GM12872 (cell line): ENCODE results near the gene GALNT12.

Source experiments
- TF ChIP-seq, protein P1 (sequence below): IDR thresholded peaks from 3 replicates; pipeline ENCODE4 v1.5.1; 2011; ENCODE audit warnings: low read depth, mild to moderate bottlenecking, low read length, moderate library complexity; ENCODE audit not compliant: insufficient read depth

GALNT12 gene

DNA sequence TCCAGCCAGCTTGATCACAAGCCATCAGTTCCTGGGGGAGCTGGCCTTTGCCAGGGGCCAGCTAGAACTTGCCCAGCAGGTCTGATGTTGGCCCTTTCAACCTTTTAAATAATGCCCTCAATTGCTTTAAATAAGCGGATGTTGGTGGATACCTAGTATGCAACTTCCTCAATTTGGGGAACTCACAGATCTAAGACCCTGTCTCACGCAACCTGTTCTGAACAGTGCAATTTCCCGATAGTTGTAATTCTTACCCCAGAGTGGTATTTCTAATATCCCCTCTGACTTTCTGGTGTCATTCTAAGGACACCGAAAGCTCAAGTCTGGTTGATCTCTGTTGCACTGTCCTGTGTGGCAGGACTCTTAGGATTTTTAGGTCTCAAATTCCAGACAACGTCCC lies 23.1 kb downstream of the GALNT12 start:
- TF ChIP-seq, protein P1, sequence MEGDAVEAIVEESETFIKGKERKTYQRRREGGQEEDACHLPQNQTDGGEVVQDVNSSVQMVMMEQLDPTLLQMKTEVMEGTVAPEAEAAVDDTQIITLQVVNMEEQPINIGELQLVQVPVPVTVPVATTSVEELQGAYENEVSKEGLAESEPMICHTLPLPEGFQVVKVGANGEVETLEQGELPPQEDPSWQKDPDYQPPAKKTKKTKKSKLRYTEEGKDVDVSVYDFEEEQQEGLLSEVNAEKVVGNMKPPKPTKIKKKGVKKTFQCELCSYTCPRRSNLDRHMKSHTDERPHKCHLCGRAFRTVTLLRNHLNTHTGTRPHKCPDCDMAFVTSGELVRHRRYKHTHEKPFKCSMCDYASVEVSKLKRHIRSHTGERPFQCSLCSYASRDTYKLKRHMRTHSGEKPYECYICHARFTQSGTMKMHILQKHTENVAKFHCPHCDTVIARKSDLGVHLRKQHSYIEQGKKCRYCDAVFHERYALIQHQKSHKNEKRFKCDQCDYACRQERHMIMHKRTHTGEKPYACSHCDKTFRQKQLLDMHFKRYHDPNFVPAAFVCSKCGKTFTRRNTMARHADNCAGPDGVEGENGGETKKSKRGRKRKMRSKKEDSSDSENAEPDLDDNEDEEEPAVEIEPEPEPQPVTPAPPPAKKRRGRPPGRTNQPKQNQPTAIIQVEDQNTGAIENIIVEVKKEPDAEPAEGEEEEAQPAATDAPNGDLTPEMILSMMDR, result no peak

DNA sequence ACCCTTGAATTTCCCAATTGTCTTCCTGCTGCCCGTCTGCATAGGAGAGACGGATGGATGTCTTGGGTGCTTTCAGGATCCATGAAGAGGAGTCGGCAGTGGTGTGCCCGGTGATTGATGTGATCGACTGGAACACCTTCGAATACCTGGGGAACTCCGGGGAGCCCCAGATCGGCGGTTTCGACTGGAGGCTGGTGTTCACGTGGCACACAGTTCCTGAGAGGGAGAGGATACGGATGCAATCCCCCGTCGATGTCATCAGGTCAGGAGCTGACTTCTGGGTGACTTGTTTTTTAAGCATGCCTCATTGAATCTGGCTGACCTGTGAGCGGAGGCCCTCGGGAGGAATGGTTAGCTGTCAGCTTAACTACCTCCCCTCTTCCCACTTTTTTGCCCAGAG lies 24.2 kb downstream of the GALNT12 start:
- TF ChIP-seq, protein P1, result no peak

DNA sequence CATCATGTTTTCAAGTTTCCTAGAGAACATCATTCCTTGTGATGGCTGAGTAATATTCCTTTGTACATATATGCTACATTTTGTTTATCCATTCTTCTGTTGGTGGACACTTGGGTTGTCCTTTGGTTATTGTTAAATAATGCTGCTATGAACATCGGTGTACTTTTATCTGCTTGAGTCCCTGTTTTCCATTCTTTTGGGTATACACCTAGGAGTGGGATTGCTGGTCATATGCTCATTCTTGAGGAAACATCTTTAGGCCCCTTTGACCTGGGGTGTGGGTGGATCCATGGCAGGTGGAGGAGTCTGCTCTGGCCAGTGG lies 25.3 kb downstream of the GALNT12 start:
- TF ChIP-seq, protein P1, result no peak

DNA sequence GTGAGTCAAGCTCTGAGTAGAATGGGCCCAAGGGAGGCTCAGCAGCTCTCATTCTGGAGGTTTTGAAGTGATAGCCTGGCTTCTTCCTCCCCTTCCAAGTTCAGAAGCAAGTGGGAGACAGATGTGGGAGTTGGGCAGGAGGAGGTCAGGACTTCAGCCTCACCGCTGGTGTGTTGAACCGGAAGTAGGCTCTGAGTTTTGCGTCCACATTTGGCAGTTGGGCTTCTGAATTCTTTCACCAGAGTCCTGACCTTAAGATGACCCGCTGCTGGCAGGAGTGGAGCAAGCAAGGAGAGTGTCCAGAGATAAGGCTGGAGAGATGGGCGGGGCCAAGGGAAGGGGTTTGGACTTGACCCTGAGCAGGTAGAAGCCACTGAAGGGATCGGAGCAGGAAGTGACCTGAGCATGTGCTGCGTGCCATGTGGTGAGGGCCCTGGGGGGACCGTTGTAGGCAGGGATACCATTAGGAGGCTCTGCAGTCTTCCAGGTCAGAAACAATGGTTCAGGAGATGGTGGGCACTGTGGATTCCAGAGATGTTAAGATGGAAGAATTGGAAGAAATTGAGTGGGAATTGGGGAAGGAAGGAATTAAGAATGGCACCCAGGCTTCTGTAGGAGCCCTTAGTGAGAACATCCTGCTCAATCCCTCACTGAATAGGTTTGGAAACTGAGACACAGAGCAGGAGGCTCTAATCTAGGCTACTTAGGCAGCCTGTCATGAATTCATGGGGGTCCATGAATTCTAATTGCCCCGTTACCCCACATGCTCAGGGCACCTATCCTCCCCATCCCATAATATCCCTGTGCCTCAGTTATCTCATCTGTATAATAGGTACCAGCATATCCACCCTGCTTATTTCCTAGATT lies 25.9 kb downstream of the GALNT12 start:
- TF ChIP-seq, protein P1, result no peak

DNA sequence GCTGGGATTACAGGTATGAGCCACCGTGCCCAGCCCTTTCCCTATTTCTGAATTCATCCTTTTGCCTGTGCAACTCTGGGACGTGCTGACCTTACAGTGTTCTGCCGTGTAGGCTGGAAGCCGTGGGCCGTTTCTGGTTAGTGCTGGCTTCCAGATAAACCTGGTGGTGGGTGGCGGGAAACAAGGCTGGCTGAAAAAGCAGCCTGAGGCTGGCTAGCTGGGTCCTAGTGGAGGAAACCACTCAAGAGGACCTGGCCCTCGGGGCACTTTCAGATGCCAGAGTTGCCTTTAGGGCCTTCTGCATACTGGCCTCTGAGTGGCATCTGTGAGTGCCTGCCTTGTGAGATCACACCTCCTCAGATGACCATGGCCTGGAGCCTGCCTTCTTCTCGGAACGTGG lies 26.9 kb downstream of the GALNT12 start:
- TF ChIP-seq, protein P1, result no peak

DNA sequence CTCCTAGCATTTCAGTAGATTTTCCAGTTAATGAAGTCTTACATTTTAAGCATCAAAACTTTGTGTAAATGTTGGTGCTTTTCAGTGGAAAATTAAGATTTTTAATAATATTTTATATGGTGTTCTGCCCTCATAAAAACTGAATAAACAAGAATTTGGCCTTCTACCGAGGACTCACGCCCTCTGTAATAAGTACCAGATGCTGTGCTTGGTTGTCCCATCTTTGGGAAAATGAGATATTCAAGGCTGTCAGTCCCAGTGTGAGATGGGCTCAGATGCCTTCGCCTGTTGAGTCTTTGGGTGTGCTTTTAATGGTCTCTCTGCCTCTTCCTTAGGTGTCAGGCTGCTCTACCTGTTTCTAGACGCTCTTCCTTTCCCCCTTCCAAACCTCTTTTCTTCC lies 28.7 kb downstream of the GALNT12 start:
- TF ChIP-seq, protein P1, result no peak

DNA sequence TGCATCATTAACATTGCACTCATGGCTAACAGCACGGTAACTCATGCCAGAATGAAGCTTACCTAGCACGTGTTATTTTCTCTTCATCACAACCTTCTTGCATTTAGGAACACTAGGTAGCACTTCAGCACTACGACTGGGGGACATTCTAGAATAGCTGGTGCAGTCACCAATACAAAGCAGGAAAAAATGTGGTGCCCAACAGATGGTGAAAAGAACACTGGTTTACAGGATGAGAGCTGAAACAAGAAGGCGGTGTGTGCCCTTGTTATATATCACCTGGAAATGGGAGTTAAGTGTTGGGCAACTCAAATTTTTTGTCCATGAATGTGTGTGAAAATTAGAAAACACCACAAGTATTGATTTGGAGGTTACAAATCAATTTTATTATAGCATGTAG lies 30.0 kb downstream of the GALNT12 start:
- TF ChIP-seq, protein P1, result no peak
